ENCODE results near the gene ADAMTS4.

Gene ADAMTS4

GRCh38 chr1:161137881-161138280 lies 61.0 kb downstream of the ADAMTS4 start:
- no peak for DNase-seq

Data from activated gamma-delta T cell treated with Interleukin-2 at 50 U/mL for 16 hours (primary cell).